NT2/D1 (cell line): ENCODE data around the gene TUBGCP2.

Experiments used
- SUZ12 ChIP-seq: IDR thresholded peaks from 2 replicates; pipeline ENCODE4 v1.6.1; 2011; ENCODE audit not compliant: insufficient read length, insufficient read depth; ENCODE audit errors: extremely low read depth
- YY1 ChIP-seq: IDR thresholded peaks from 2 replicates; pipeline ENCODE4 v1.6.1; 2011; ENCODE audit not compliant: insufficient read length, insufficient read depth
- ZNF274 ChIP-seq: IDR thresholded peaks from 2 replicates; pipeline ENCODE4 v1.6.1; 2011; ENCODE audit warnings: mild to moderate bottlenecking, low read depth, low read length

DNA sequence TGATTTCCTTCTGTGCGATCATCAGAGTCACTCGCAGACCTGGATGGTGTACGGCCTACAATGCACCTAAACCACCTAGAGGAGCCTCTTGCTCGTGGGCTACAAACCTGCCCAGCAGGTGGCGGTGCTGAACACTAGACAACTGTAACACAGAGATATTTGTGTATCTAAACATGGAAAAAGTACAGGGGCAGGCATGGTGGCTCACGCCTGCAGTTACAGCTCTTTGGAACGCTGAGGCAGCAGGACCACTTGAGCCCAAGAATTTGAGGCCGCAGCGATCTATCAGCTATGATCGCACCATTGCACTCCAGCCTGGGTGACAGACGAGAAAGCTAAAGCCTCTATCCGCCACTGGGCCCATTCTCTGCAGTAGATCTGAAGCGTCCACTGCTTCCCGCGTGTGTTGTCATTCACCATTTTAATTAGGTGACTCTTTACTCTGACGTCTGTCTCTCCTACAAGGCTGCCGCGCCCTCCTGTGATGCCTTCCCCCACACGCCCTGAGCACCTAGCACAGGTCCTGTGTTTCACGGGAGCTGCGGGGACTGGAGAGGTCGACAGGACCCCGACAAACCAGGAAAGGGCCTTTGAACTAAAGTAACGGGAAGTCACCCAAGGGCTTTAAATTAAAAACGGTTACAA lies 774 bp downstream of the TUBGCP2 start:
- TF ChIP-seq YY1 (no peak), ZNF274 (no peak), SUZ12 (no peak)
